OCI-LY3 (cell line): Measurements from ENCODE around the gene PRPH.
A peak's percentile ranks its signal among the peaks of the same experiment; 100 is the strongest.

Source experiments
- H2AFZ ChIP-seq: fragments of 200-600, 300-600 bp; shearing (Covaris generic); 2 replicates; pipeline ENCODE4 v1.6.0; 2014; ENCODE audit warnings: antibody characterized with exemption, low read depth, low read length
- H3K27ac ChIP-seq: fragments of 200-600, 300-600 bp; sonication (generic); 2 replicates; pipeline ENCODE4 v1.5.1; 2014; ENCODE audit warnings: mild to moderate bottlenecking, low read length, moderate library complexity, mixed read lengths
- H3K27me3 ChIP-seq: fragments of 200-600, 300-600 bp; sonication (generic); 2 replicates; pipeline ENCODE4 v1.6.1; 2014; ENCODE audit warnings: low read depth, low read length, mixed read lengths
- H3K36me3 ChIP-seq: fragments of 200-600, 300-600 bp; sonication (generic); replicated peaks from 2 replicates; pipeline ENCODE3; 2014; ENCODE audit warnings: low read depth, low read length, mixed read lengths
- H3K4me1 ChIP-seq: fragments of 300-600, 200-600 bp; sonication (generic); 2 replicates; pipeline ENCODE4 v1.6.1; 2014; ENCODE audit warnings: low read length, mixed read lengths
- H3K4me2 ChIP-seq: fragments of 200-600, 300-600 bp; sonication (generic); 2 replicates; pipeline ENCODE4 v1.6.1; 2014; ENCODE audit warnings: low read length, mixed read lengths
- H3K4me3 ChIP-seq: fragments of 300-600, 200-600 bp; sonication (generic); 2 replicates; pipeline ENCODE4 v1.5.1; 2014; ENCODE audit warnings: antibody characterized with exemption, mild to moderate bottlenecking, low read length, moderate library complexity
- H3K79me2 ChIP-seq: fragments of 300-600, 200-600 bp; shearing (Covaris generic); 2 replicates; pipeline ENCODE4 v1.6.1; 2014; ENCODE audit warnings: mild to moderate bottlenecking, low read length, mixed read lengths
- H3K9ac ChIP-seq: fragments of 300-600, 200-600 bp; shearing (Covaris generic); 2 replicates; pipeline ENCODE4 v1.6.0; 2014; ENCODE audit warnings: mild to moderate bottlenecking, low read length, moderate library complexity
- H3K9me3 ChIP-seq: fragments of 200-600, 300-600 bp; shearing (Covaris generic); 2 replicates; pipeline ENCODE4 v1.6.1; 2014; ENCODE audit warnings: low read length, mixed read lengths; ENCODE audit not compliant: insufficient read depth
- H4K20me1 ChIP-seq: fragments of 200-600, 300-600 bp; sonication (generic); 2 replicates; pipeline ENCODE4 v1.6.1; 2016; ENCODE audit warnings: low read length, mixed read lengths; ENCODE audit not compliant: insufficient read depth
- CTCF ChIP-seq: fragments of 200-600, 300-600 bp; sonication (generic); IDR thresholded peaks from 2 replicates; pipeline ENCODE4 v1.5.1; 2014; ENCODE audit warnings: antibody characterized with exemption, low read length, low read depth
- EZH2phosphoT487 ChIP-seq: fragments of 200-600 bp; shearing (Covaris generic); IDR thresholded peaks from 2 replicates; pipeline ENCODE4 v1.6.1; 2018; ENCODE audit warnings: antibody characterized with exemption, mixed run types, low read depth

Gene PRPH

GRCh38 chr12:49341777-49342065 lies 46.8 kb downstream of the PRPH start:
- no peak overlapping the region for H3K4me3 ChIP-seq
- no peak overlapping the region for H3K9ac ChIP-seq
- TF ChIP-seq CTCF, result no peak
- TF ChIP-seq EZH2phosphoT487, result no peak
- H3K27me3 ChIP-seq, result peaks cover 10% of the 10 kb centered on the region
- H3K4me2 ChIP-seq, result no peak overlapping the region
- no peak overlapping the region for H3K27ac ChIP-seq
- no peaks in the 10 kb centered on the region for H3K9me3 ChIP-seq
- no peaks in the 10 kb centered on the region for H3K36me3 ChIP-seq
- no peak overlapping the region for H2AFZ ChIP-seq
- no peaks in the 10 kb centered on the region for H4K20me1 ChIP-seq
- peaks cover 15% of the 10 kb centered on the region; the same call in 1 of the 2 replicates for H3K4me1 ChIP-seq
- no peaks in the 10 kb centered on the region for H3K79me2 ChIP-seq

DNA sequence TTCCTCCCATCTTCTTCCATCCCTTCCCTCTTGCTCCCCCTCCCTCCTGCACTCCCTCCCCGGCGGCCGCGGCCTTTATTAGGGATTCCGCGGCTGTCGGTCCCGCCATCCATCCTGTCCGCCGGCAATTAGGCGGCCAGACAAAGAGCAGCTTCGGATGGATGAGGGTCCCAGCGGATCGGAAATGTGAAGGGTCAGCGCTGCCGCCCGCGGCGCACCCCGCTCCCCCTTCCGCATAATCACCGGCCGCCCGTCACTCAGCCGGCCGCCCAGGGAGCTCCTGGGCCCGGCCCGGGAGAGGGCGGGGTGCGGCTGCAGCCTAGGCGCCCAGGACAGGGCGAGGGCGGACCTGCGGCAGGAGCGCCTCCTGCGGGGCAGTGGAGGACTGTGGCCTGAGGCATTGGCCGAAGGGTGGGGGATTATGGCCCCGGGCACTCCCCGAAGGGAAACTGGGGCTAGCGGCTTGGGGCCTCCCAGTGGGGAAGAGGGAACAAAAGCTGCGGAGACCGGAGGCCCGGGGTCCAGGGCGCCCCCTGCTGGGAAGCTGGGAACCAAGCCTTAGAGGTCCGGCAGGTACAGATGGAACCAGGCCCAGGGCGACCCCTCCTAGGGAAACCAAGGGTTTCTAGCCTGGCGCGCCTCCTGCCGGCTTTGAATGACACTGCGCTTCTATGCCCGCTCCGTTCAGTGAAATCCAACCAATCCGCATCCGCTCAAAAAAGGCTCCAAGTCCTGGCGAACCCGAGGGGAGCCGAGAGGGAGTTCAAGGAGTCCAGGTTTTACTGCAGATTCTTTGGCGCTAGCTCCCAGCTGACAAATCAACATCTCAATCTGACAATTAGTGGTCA lies 47.3 kb downstream of the PRPH start:
- Histone ChIP-seq H3K27ac (no peak overlapping the region), H3K4me1 (peaks cover 19% of the 10 kb centered on the region), H3K9ac (no peak overlapping the region), H3K4me2 (peak overlapping the region; percentile 83), H2AFZ (peak overlapping the region; percentile 57; the same call in 1 of the 2 replicates), H4K20me1 (no peaks in the 10 kb centered on the region), H3K4me3 (peak overlapping the region; percentile 67), H3K9me3 (no peaks in the 10 kb centered on the region), H3K27me3 (peaks cover 16% of the 10 kb centered on the region), H3K79me2 (no peaks in the 10 kb centered on the region), H3K36me3 (no peaks in the 10 kb centered on the region)
- no peak for TF ChIP-seq EZH2phosphoT487
- TF ChIP-seq CTCF, result peak; percentile 85

DNA sequence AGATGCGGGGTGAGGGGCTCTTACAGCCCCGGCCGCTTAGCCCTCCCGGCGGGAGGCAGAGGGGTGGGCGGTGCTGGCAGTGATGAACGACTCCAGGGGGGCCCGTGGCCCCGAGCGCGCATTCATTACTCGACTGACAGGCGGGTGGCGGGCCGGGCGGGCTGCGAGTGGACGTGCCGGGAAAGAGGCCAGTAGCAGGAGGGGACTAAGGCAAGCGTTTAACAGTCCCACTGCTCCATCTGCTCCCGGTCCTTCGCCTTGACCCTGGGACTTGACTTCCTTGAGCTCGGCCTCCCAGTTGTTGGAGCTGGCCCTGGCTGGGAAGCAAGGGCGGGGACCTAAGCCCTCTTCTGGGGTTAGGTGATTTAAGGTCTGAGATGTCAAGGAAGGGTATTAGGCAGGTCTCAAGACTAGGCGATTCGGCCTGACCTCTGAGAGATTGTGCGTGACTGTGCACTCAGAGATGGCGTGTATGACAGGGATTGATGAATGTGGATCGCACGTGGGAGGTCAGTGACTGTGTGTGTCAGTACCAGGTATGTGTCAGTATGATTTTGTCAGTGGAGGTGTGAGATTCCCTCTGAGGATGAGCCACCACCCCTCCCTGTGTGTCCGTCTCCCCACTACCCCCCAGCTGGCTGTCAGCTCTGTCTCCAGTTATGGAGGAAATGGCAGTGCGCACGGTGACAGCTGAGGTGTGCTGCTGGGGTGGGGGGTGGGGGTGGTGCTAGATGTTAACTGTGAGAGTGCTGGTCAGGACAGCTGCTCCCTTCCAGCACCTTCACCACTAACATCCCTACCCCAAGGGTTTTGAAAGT lies 48.2 kb downstream of the PRPH start:
- TF ChIP-seq EZH2phosphoT487, result no peak
- no peaks in the 10 kb centered on the region for H3K79me2 ChIP-seq
- peak overlapping the region; percentile 67 for H3K4me3 ChIP-seq
- H3K9me3 ChIP-seq, result no peaks in the 10 kb centered on the region
- H3K4me2 ChIP-seq, result peak overlapping the region; percentile 83
- no peaks in the 10 kb centered on the region for H4K20me1 ChIP-seq
- H3K27ac ChIP-seq, result no peak overlapping the region
- H3K4me1 ChIP-seq, result peaks cover 23% of the 10 kb centered on the region
- H3K36me3 ChIP-seq, result no peaks in the 10 kb centered on the region
- H3K27me3 ChIP-seq, result peaks cover 16% of the 10 kb centered on the region
- peak overlapping the region; percentile 57; the same call in 1 of the 2 replicates for H2AFZ ChIP-seq
- no peak overlapping the region for H3K9ac ChIP-seq

GRCh38 chr12:49344486-49345050 lies 49.6 kb downstream of the PRPH start:
- TF ChIP-seq CTCF (no peak), EZH2phosphoT487 (no peak)
- no peak overlapping the region for H3K27ac ChIP-seq
- H3K36me3 ChIP-seq, result no peaks in the 10 kb centered on the region
- peaks cover 16% of the 10 kb centered on the region for H3K27me3 ChIP-seq
- no peaks in the 10 kb centered on the region for H3K9me3 ChIP-seq
- peaks cover 23% of the 10 kb centered on the region for H3K4me1 ChIP-seq
- no peak overlapping the region for H3K9ac ChIP-seq
- no peak overlapping the region for H2AFZ ChIP-seq
- H3K79me2 ChIP-seq, result no peaks in the 10 kb centered on the region
- H3K4me3 ChIP-seq, result no peak overlapping the region
- no peaks in the 10 kb centered on the region for H4K20me1 ChIP-seq
- no peak overlapping the region for H3K4me2 ChIP-seq
